OCI-LY7 (cell line): ENCODE data around the gene SLC44A3. TPM values are rescaled to one million over a fixed set of nuclear protein-coding genes. Genes with fewer than 3 reads are reported as not detected.

ENCODE experiments used
- BruUV-seq: library from RNA; stranded (reverse); fragments of 400-500 nt; replicated peaks from 2 replicates; lab custom pipeline; 2021; lab: Mats Ljungman, UMichigan
- CTCF ChIA-PET: fragments of 300-600 bp; sonication (Branson Sonifier 250); formaldehyde crosslinking; loops from one replicate; lab custom pipeline; 2022; ENCODE audit warnings: antibody characterized with exemption; ENCODE audit not compliant: unreplicated experiment; lab: Charles Lee
- POLR2A ChIA-PET: fragments of 300-600 bp; sonication (Branson Sonifier 250); formaldehyde crosslinking; loops from one replicate; lab custom pipeline; 2022; ENCODE audit warnings: antibody characterized with exemption; lab: Charles Lee
- DNase-seq: peaks from one replicate; pipeline ENCODE4 v3.0.0-alpha.2; 2015; ENCODE audit warnings: low spot score
- H2AFZ ChIP-seq: fragments of 200-600 bp; sonication (generic), shearing (Covaris generic); 2 replicates; pipeline ENCODE4 v1.6.1; 2014; ENCODE audit warnings: mild to moderate bottlenecking, antibody characterized with exemption, low read length, moderate library complexity
- H3K27ac ChIP-seq: fragments of 200-600 bp; sonication (generic); 2 replicates; pipeline ENCODE4 v1.5.1; 2014; ENCODE audit warnings: mixed run types, low read depth, mild to moderate bottlenecking, moderate library complexity, low read length, inconsistent platforms; ENCODE audit not compliant: poor library complexity, severe bottlenecking
- H3K36me3 ChIP-seq: fragments of 200-600 bp; sonication (generic); 2 replicates; pipeline ENCODE4 v1.6.1; 2014; ENCODE audit warnings: mild to moderate bottlenecking, antibody characterized with exemption, low read length, moderate library complexity, mixed read lengths; ENCODE audit not compliant: insufficient read depth
- H3K4me1 ChIP-seq: fragments of 200-600 bp; sonication (generic); 2 replicates; pipeline ENCODE4 v1.5.1; 2014; ENCODE audit warnings: mild to moderate bottlenecking, low read length; ENCODE audit not compliant: insufficient read depth, poor library complexity, severe bottlenecking
- H3K4me2 ChIP-seq: fragments of 200-600 bp; sonication (generic); 2 replicates; pipeline ENCODE4 v1.6.1; 2014; ENCODE audit warnings: mild to moderate bottlenecking, low read length
- H3K4me3 ChIP-seq: fragments of 200-600 bp; sonication (generic); 2 replicates; pipeline ENCODE4 v1.5.1; 2014; ENCODE audit warnings: mild to moderate bottlenecking, low read depth, low read length; ENCODE audit not compliant: poor library complexity, severe bottlenecking
- H3K79me2 ChIP-seq: fragments of 200-600 bp; sonication (generic); 2 replicates; pipeline ENCODE4 v1.6.1; 2016; ENCODE audit warnings: low read depth, mild to moderate bottlenecking, low read length, moderate library complexity, mixed read lengths; ENCODE audit not compliant: insufficient read depth
- H3K9me2 ChIP-seq: fragments of 200-600 bp; sonication (generic); 2 replicates; pipeline ENCODE4 v1.6.1; 2016; ENCODE audit warnings: mild to moderate bottlenecking, low read length, mixed read lengths; ENCODE audit not compliant: insufficient read depth
- H3K9me3 ChIP-seq: fragments of 200-600 bp; sonication (generic); 2 replicates; pipeline ENCODE4 v1.6.1; 2014; ENCODE audit warnings: mild to moderate bottlenecking, mixed run types, low read length, mixed read lengths
- H4K20me1 ChIP-seq: fragments of 200-600 bp; sonication (generic); 2 replicates; pipeline ENCODE4 v1.6.1; 2014; ENCODE audit warnings: mild to moderate bottlenecking, antibody characterized with exemption, low read length, moderate library complexity, mixed read lengths; ENCODE audit not compliant: insufficient read depth
- CTCF ChIP-seq: fragments of 200-600 bp; sonication (generic); conservative IDR thresholded peaks from 2 replicates; pipeline ENCODE4 v1.5.1; 2014; ENCODE audit warnings: mild to moderate bottlenecking, antibody characterized with exemption, low read length, moderate library complexity, mixed read lengths
- EZH2phosphoT487 ChIP-seq: fragments of 200-600 bp; sonication (generic); IDR thresholded peaks from 2 replicates; pipeline ENCODE4 v1.6.1; 2018; ENCODE audit warnings: low read depth, borderline replicate concordance, mild to moderate bottlenecking, mixed run types, antibody characterized with exemption, low read length, moderate library complexity, mixed read lengths
- intact Hi-C: fragments of 100-400 bp; cut with micrococcal nuclease; formaldehyde crosslinking; loops from one replicate; pipeline ENCODE4 v1.10.0; 2022; ENCODE audit not compliant: unreplicated experiment
- total RNA-seq, 2 experiments: library from RNA; depleted of rRNA in 1 of 2; stranded (reverse); fragments of >200 nt in 1 of 2; shearing (Covaris generic) in 1 of 2; gene quantifications; 2 replicates each; pipeline ENCODE4 v1.2.3, GENCODE V29; 2014 to 2022

Gene SLC44A3
- total RNA-seq, 2 experiments from 2014 or later: not detected

GRCh38 chr1:94921977-94922376 lies 101.8 kb downstream of the SLC44A3 start:
- POLR2A ChIA-PET: no interaction called here
- CTCF ChIA-PET: no interaction called here
- Histone ChIP-seq H3K4me1 (no peaks in the 10 kb centered on the region), H4K20me1 (no peaks in the 10 kb centered on the region), H2AFZ (no peak overlapping the region), H3K9me2 (no peaks in the 10 kb centered on the region), H3K79me2 (no peaks in the 10 kb centered on the region), H3K9me3 (no peaks in the 10 kb centered on the region), H3K4me2 (no peak overlapping the region), H3K4me3 (no peak overlapping the region), H3K27ac (no peak overlapping the region), H3K36me3 (no peaks in the 10 kb centered on the region)
- TF ChIP-seq EZH2phosphoT487 (no peak), CTCF (no peak)
- no peak for DNase-seq
- intact Hi-C loops: no loop called here
- no TSS peak for BruUV-seq

GRCh38 chr1:94922761-94923331 lies 102.7 kb downstream of the SLC44A3 start:
- ChIA-PET POLR2A (interaction anchor here (0.9 kb wide), 1 partner anchor 997 kb away, joined by 3 read pairs; no protein-coding TSS in a partner anchor), CTCF (no interaction called here)
- Histone ChIP-seq H2AFZ (no peak overlapping the region), H3K4me1 (no peaks in the 10 kb centered on the region), H3K9me3 (no peaks in the 10 kb centered on the region), H3K4me3 (no peak overlapping the region), H3K27ac (no peak overlapping the region), H3K36me3 (no peaks in the 10 kb centered on the region), H3K4me2 (no peak overlapping the region), H3K79me2 (no peaks in the 10 kb centered on the region), H4K20me1 (no peaks in the 10 kb centered on the region), H3K9me2 (no peaks in the 10 kb centered on the region)
- intact Hi-C loops: no loop called here
- no peak for DNase-seq
- BruUV-seq: no TSS peak
- TF ChIP-seq EZH2phosphoT487: no peak
- TF ChIP-seq CTCF: no peak

- no TSS peak for BruUV-seq
- no peaks in the 10 kb centered on the region for H3K4me1 ChIP-seq
- intact Hi-C loops: no loop called here
Observed at GRCh38 chr1:94925004-94925403, 104.8 kb downstream of the SLC44A3 start.

More at GRCh38 chr1:94925004-94925403, 104.8 kb downstream of the SLC44A3 start:
- DNase-seq: no peak
- Histone ChIP-seq H3K79me2 (no peaks in the 10 kb centered on the region), H3K27ac (no peak overlapping the region), H3K4me2 (no peak overlapping the region), H3K36me3 (no peaks in the 10 kb centered on the region), H4K20me1 (no peaks in the 10 kb centered on the region), H3K4me3 (no peak overlapping the region), H3K9me2 (no peaks in the 10 kb centered on the region), H2AFZ (no peak overlapping the region), H3K9me3 (no peaks in the 10 kb centered on the region)
- no peak for TF ChIP-seq CTCF
- TF ChIP-seq EZH2phosphoT487: no peak
- CTCF ChIA-PET: no interaction called here
- POLR2A ChIA-PET: interaction anchor here (0.6 kb wide), 1 partner anchor 128 kb away, joined by 3 read pairs; no protein-coding TSS in a partner anchor
